IPS-18c (cell line): ENCODE measurements around the gene ANKRD13D.

Experiments used
- H3K4me3 ChIP-seq: 2 replicates; pipeline ENCODE4 v1.7.0; 2013; ENCODE audit warnings: low read depth, mild to moderate bottlenecking, low read length, moderate library complexity; ENCODE audit not compliant: insufficient read depth
- H3K9me3 ChIP-seq: one replicate; pipeline ENCODE4 v1.6.1; 2013; ENCODE audit warnings: mild to moderate bottlenecking, low read length, moderate library complexity; ENCODE audit not compliant: control insufficient read depth, insufficient read depth

ANKRD13D gene

GRCh38 chr11:67291481-67292381, 2.6 kb downstream of the ANKRD13D start:
- no peak overlapping the region for H3K4me3 ChIP-seq

DNA sequence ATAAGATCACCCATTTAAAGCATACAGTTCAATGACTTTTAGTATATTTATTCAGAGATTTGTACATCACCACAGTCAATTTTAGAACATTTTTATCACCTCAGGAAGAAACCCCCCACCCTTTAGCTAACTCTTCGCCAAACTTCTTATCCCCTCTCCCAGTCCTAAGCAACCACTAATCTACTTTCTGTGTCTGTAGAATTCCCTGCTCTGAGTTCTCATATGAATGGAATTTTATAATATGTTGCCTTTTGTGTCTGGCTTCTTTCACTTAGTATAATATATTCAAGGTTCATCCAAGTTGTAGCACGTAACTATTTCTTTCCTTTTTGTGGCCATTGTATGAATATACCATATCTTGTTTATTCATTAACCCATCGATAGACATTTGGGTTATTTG, 3.6 kb downstream of the ANKRD13D start:
- H3K9me3 ChIP-seq = peaks cover 2% of the 10 kb centered on the region
- H3K4me3 ChIP-seq = no peak overlapping the region

More at GRCh38 chr11:67291481-67292381, 2.6 kb downstream of the ANKRD13D start:
- peaks cover 2% of the 10 kb centered on the region for H3K9me3 ChIP-seq

GRCh38 chr11:67293090-67293489, 4.0 kb downstream of the ANKRD13D start:
- Histone ChIP-seq H3K9me3 (peaks cover 2% of the 10 kb centered on the region), H3K4me3 (no peak overlapping the region)

DNA sequence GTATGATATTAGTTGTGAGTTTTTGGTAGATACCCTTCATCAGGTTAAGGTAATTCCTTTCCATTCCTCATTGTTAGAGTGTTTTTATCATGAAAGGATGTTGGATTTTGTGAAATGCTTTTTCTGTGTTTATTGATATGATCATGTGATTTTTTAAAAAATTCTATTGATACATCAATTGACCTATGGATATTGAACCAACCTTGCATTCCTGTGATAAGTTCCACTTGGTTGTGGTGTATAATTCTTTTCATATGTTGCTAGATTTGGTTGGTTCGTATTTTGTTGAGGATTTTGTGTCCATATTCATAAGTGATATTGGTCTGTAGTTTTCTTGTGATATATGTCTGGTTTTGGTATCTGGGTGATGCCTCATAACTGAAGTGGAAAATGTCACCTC, 6.7 kb downstream of the ANKRD13D start:
- peaks cover 2% of the 10 kb centered on the region for H3K9me3 ChIP-seq
- H3K4me3 ChIP-seq = no peak overlapping the region

DNA sequence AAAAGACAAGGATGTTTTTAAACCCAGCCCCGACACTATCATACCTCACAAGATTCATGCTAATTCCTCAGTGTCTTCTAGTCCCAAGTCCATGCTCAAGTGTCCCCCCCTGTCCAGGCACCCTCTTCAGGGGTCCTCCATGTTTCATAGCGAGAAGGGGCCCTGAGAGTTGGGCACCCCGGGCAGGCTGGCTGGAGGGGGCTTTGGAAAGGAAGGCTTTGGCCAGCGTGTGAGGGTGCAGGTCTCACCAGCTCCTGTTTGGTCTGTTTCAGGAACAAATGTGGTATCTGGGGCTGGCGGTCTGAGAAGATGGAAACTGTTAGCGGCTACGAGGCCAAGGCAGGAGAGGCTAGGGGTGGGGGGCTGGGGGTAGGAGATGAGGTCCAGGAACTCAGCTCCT, 9.7 kb downstream of the ANKRD13D start:
- Histone ChIP-seq H3K9me3 (peaks cover 2% of the 10 kb centered on the region), H3K4me3 (no peak overlapping the region)

DNA sequence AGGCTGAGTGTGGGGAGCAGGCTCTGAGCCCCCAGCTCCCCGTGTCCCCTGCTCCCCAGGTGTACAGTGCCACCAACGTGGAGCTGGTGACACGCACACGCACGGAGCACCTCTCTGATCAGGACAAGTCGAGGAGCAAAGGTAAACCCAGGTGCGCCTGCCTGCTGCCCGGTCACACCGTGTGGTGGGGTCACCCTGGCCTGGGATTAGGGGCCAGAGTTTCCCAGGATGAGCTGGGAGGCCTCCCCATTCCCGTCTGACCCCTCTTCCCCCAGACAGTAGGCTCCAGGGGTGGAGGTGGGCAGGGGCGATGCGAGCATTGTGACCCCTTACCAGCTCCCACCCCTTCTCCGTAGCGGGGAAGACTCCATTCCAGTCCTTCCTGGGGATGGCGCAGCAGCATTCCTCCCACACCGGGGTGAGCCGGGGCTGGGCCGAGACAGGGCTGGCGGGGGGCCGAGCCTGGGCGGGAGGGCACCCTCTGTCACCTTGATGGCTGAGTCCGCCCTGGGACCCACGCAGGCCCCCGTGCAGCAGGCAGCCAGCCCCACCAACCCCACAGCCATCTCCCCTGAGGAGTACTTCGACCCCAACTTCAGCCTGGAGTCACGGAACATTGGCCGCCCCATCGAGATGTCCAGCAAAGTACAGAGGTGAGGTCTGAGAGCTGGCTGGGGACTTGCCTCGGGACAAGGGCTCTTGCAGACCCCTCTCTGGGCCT, 10.5 kb downstream of the ANKRD13D start:
- H3K9me3 ChIP-seq = peaks cover 2% of the 10 kb centered on the region
- H3K4me3 ChIP-seq = no peak overlapping the region

- Histone ChIP-seq H3K9me3 (peaks cover 2% of the 10 kb centered on the region), H3K4me3 (no peak overlapping the region)
These were observed 11.2 kb downstream of the ANKRD13D start for GRCh38 chr11:67300256-67300755.

DNA sequence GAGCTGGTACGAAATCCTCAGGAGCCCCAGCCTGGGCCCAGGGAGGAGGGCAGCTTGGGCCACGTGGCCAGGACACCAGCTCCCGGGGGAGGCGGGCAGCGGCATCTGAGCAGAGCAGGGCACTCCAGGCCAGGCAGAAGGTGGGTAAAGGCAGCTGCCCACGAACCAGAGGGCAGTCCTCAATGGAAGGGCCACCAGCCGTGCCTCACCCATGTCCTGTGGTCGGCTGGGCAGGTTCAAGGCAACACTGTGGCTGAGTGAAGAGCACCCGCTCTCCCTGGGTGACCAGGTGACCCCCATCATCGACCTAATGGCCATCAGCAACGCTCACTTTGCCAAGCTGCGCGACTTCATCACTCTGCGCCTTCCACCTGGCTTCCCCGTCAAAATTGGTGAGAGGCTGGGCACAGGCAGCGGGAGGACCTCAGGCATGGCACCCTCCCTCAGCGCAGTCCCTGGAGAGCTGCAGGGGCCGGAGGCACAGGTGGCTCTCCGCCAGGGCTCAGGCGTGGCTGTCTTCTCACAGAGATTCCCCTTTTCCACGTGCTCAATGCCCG, 11.7 kb downstream of the ANKRD13D start:
- H3K9me3 ChIP-seq = peaks cover 2% of the 10 kb centered on the region
- no peak overlapping the region for H3K4me3 ChIP-seq

DNA sequence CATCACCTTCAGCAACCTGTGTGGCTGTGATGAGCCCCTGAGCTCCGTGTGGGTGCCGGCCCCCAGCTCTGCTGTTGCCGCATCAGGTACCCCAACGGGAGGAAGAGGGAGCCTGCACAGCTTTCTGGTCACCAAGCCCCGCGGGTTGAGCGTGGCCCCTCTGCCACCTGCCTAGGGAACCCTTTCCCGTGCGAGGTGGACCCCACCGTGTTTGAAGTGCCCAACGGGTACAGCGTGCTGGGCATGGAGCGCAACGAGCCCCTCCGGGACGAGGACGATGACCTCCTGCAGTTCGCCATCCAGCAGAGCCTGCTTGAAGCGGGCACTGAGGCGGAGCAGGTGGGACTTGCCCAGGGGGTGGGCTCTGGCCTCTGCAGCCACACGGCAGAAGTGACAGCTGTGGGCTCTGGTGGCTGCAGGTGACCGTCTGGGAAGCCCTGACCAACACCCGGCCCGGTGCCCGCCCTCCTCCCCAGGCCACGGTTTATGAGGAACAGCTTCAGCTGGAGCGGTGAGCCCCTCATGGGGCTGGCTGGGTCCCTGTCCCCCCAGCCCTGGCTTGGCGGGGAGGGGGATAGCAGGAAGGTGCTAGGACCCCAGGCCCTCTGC, 12.3 kb downstream of the ANKRD13D start:
- Histone ChIP-seq H3K4me3 (no peak overlapping the region), H3K9me3 (peaks cover 2% of the 10 kb centered on the region)

- H3K4me3 ChIP-seq = peak overlapping the region; percentile 82
- no peaks in the 10 kb centered on the region for H3K9me3 ChIP-seq
These were observed 12.9 kb downstream of the ANKRD13D start for GRCh38 chr11:67301951-67302516.

DNA sequence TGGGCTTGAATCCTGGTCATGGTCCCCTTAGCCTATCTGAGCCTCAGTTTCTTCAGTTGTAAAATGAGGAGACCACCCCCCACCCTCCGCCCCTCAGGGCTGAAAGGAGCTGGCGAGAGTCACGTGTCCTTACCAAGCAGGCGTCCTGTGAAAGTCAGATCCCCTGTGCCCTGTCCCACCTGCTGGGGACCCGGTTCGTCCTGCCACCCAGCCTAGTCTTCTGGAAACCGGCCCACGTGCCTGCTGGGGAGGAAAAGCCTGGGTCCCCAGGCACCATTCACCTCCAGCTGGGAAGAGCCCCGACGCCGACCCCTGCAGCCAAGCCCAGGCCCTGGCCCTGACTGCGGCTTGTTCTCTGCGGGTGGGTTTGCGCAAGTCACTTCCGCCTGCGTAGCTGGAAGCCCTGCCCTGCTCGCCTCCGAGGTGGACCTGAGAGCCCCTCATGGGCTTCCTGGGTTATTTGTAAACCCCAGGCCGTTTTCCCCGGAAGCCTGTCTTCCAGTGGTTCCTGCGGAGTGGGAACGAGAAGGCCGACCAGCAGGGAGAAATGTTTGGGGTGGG, 13.5 kb downstream of the ANKRD13D start:
- H3K4me3 ChIP-seq = peak overlapping the region; percentile 82

DNA sequence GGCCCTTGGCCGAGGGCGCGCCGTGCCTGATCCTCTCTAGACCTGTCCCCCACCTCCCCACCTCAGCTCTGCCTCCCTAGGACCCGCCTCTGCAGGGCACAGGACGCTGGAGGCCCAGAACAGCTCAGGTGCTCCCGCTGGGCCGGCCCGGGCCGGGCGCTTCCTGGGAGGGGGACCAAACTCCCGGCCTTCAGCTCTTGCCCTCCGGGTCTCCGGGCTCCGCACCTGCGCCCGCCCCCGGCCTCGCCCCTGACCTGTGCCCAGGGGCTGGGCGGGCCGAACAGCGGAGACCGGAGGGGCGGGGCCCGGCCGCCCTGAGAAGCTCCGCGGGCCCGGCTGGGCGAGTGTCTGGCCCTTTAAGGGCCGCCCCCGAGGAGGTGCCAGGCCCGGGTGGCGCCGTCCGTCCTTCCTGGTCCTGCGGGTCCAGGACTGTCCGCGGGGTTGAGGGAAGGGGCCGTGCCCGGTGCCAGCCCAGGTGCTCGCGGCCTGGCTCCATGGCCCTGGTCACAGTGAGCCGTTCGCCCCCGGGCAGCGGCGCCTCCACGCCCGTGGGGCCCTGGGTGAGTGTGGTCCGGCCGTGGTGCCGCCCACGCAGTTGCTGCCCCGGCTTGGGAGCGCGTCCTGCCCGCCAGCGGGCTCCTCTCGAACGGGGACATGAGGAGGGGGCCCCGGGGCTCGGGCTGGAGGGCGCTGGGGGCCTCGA, 14.2 kb downstream of the ANKRD13D start, which contains the start of gene SSH3:
Gene SSH3, plus strand, starts transcription at position 399 of the 703 bp plus-strand sequence. Its CDS starts 96 bp downstream, at position 495.
- Histone ChIP-seq H3K4me3 (peak within 1 kb of the TSS; percentile 82), H3K9me3 (no peaks in the 10 kb centered on the region)

More for the DNA sequence above, 13.5 kb downstream of the ANKRD13D start:
- no peaks in the 10 kb centered on the region for H3K9me3 ChIP-seq

GRCh38 chr11:67303835-67304411, 14.8 kb downstream of the ANKRD13D start:
- H3K9me3 ChIP-seq = no peaks in the 10 kb centered on the region
- H3K4me3 ChIP-seq = peak overlapping the region; percentile 82

- H3K9me3 ChIP-seq = no peaks in the 10 kb centered on the region
These were observed 15.5 kb downstream of the ANKRD13D start for GRCh38 chr11:67304511-67305113.

DNA sequence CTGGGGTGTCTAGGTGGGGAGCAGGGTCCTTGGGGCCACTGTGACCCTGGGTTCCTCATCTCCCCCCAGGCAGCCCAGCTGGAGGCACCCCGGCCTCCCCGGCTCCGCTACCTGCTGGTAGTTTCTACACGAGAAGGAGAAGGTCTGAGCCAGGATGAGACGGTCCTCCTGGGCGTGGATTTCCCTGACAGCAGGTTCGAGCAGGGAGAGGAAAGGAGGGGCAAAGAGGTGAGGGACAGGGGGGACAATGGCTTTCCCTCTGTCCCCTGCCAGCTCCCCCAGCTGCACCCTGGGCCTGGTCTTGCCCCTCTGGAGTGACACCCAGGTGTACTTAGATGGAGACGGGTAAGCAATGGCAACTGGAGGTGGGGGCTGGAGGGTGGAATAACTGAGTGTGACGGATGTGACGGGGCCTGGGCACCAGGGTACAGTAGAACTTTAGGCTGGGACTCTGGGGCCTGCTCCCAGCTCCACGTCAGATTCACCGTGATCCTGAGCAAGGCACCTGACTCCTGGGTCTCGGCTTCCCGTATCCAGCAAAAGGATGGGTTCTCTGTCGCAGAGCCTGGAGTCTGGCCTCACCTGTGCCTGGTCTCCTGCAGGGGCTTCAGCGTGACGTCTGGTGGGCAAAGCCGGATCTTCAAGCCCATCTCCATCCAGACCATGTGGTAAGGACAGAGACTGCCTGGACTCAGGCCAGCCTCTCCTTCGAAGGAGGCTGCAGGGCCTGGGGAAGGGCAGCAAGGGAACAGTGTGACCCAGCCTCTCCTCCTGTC, 17.9 kb downstream of the ANKRD13D start:
- no peaks in the 10 kb centered on the region for H3K9me3 ChIP-seq
- H3K4me3 ChIP-seq = no peak overlapping the region

More at GRCh38 chr11:67304511-67305113, 15.5 kb downstream of the ANKRD13D start:
- peak overlapping the region; percentile 82 for H3K4me3 ChIP-seq
